ENCODE results near the gene PROSER3. TPM values are rescaled to one million over a fixed set of nuclear protein-coding genes. Genes with fewer than 3 reads are reported as not detected.

The PROSER3 gene
- total and polyA plus RNA-seq, 2 of the 13 experiments (the other 11 are each of a cell fraction or from before 2014, with no cell fraction given): 5.1 to 5.7 TPM

GRCh38 chr19:35756377-35757230 lies 1.4 kb upstream of the PROSER3 start, which contains the start of gene HSPB6 (continued):
- TF ChIP-seq ZNF280B (CRISPR knock-in tag; IDR thresholded peaks at IDR 0.05; ENCODE audit: borderline replicate concordance) (no peak), IRX3 (CRISPR knock-in tag; IDR thresholded peaks at IDR 0.05; ENCODE audit: borderline replicate concordance, low read depth) (no peak), ZNF768 (CRISPR knock-in tag; IDR thresholded peaks at IDR 0.05) (no peak), ZSCAN5A (CRISPR knock-in tag; IDR thresholded peaks at IDR 0.05; ENCODE audit: borderline replicate concordance) (no peak), ZNF276 (CRISPR knock-in tag; IDR thresholded peaks at IDR 0.05; ENCODE audit: low read depth) (no peak), SRSF9 (IDR thresholded peaks at IDR 0.05; ENCODE audit: borderline replicate concordance, insufficient read depth, low read depth, low read length, poor library complexity, severe bottlenecking) (no peak), FOXK2 (IDR thresholded peaks at IDR 0.05) (no peak), ARID5B (CRISPR knock-in tag; IDR thresholded peaks at IDR 0.05) (no peak), ZNF547 (CRISPR knock-in tag; IDR thresholded peaks at IDR 0.05) (no peak), ZNF224 (CRISPR knock-in tag; IDR thresholded peaks at IDR 0.05) (no peak), SNRNP70 (IDR thresholded peaks at IDR 0.05; ENCODE audit: low read depth, low read length) (no peak), NCOR1 (IDR thresholded peaks at IDR 0.05; ENCODE audit: borderline replicate concordance, low read length) (no peak), ZNF660 (CRISPR knock-in tag; IDR thresholded peaks at IDR 0.05; ENCODE audit: borderline replicate concordance, low read depth) (no peak), ZBTB1 (CRISPR knock-in tag; IDR thresholded peaks at IDR 0.05; ENCODE audit: borderline replicate concordance) (no peak), HOXA3 (CRISPR knock-in tag; IDR thresholded peaks at IDR 0.05) (no peak; the same call in 1 of the 2 replicates), ZNF572 (CRISPR knock-in tag; IDR thresholded peaks at IDR 0.05) (no peak), AGO2 (optimal IDR thresholded peaks at IDR 0.05; ENCODE audit: low read depth, low read length) (peak; percentile 67)

Measured in HepG2 (cell line).